Camera-type eye (tissue), 1 donor: ENCODE data around the gene IL5RA. TPM values are rescaled to one million over a fixed set of nuclear protein-coding genes. Genes with fewer than 3 reads are reported as not detected.

ENCODE experiments used
- total RNA-seq: library from RNA; depleted of rRNA; stranded (reverse); fragments of >200 nt; gene quantifications from one replicate; pipeline ENCODE4 v1.2.3, GENCODE V29; 2014

IL5RA gene, protein sequence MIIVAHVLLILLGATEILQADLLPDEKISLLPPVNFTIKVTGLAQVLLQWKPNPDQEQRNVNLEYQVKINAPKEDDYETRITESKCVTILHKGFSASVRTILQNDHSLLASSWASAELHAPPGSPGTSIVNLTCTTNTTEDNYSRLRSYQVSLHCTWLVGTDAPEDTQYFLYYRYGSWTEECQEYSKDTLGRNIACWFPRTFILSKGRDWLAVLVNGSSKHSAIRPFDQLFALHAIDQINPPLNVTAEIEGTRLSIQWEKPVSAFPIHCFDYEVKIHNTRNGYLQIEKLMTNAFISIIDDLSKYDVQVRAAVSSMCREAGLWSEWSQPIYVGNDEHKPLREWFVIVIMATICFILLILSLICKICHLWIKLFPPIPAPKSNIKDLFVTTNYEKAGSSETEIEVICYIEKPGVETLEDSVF
- 0.44 TPM for total RNA-seq

GRCh38 chr3:3110299-3110630 lies at the start of gene IL5RA:
IL5RA (minus strand) TSS chr3:3110374; CDS start chr3:3104984, 5,390 bp downstream.

DNA sequence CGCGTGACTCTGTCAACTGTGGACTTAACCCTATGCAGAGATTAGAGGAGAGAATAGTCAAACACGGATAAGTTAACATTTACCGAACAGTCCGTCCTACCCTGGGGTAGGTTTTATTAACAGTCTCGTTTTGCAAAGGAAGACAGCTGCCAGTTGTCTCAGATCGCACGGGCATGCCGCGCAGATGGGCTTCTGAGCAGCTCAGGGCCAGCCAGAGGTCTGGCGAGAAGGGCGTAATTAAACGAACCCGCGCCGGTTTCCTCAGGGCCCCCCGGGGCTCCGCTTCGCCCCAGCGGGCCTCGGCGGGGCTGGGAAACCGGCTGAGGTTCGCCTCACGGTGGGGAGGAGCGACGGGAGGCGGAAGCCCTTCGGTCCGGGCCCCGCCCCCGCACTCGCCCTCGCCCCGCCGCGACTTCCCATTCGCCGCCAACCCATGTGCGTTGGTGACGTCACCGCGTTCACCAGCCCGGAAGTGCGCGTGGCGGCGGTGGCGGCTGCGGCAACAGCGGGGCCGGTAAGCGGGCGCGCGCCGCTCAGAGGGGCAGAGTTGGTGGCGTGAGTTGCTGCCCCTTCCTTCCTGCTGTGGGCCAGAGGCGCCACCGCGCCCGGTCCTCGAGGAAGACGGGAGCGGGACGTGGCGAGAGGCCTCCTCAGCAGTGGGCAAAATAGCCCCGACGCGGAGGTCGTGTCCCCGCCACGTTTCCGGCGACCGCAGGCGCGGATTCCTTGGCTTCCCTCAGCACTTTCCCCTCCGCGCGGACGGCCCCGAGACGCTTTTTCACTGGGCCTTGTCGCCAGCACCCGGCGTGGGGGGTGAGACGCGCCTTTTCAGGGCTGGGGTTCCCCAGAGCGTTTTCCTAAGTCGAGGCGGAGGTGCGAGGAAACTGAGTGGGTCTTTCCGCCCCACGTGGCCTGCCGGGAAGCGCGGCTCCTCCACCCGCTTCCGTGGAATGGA lies 16.6 kb upstream of the IL5RA start, which contains the start of gene TRNT1:
Gene TRNT1 (plus strand): TSS at position 464 of the 955 bp plus-strand sequence. CDS start 2,101 bp downstream, outside the sequence.

Other genes with a start within 250 kb of the IL5RA start
- gene TRNT1, start 16.6 kb upstream of the IL5RA start, total RNA-seq = 33.2 TPM
- gene CRBN, start 69.3 kb upstream of the IL5RA start, total RNA-seq = 219 TPM